ENCODE measurements around the gene INSC. TPM values are rescaled to one million over a fixed set of nuclear protein-coding genes. Genes with fewer than 3 reads are reported as not detected.

INSC gene
- total RNA-seq, 1 experiment from 2014 or later, result not detected

GRCh38 chr11:15189641-15190365, 75.1 kb downstream of the INSC start:
- no peaks in the 10 kb centered on the region for H3K9me3 Mint-ChIP-seq (ENCODE audit: unreplicated experiment)
- intact Hi-C loops (cut with micrococcal nuclease; ENCODE audit: unreplicated experiment), result no loop called here
- H3K4me1 ChIP-seq, result no peaks in the 10 kb centered on the region
- no peaks in the 10 kb centered on the region for H3K36me3 ChIP-seq (ENCODE audit: control insufficient read depth, insufficient read depth, low read length)
- no peak overlapping the region for H3K4me3 ChIP-seq (ENCODE audit: low read depth, low read length)
- no peak overlapping the region for H3K27ac Mint-ChIP-seq (ENCODE audit: unreplicated experiment)
- CTCF ChIA-PET, result no interaction called here
- no peaks in the 10 kb centered on the region for H3K4me1 Mint-ChIP-seq (ENCODE audit: low read depth, unreplicated experiment)
- no peaks in the 10 kb centered on the region for H3K36me3 Mint-ChIP-seq (ENCODE audit: insufficient read depth, unreplicated experiment)
- BruUV-seq (replicated peaks), result no TSS peak
- no peak for TF ChIP-seq CTCF (IDR thresholded peaks at IDR 0.05; ENCODE audit: insufficient read depth in 1 of 2, low read depth in 1 of 2, low read length in 1 of 2, severe bottlenecking in 1 of 2, unreplicated experiment in 1 of 2)
- POLR2A ChIA-PET, result no interaction called here
- H3K9me3 ChIP-seq, result no peaks in the 10 kb centered on the region
- peaks cover 12% of the 10 kb centered on the region for H3K27me3 Mint-ChIP-seq (ENCODE audit: insufficient read depth, unreplicated experiment)
- H3K4me3 Mint-ChIP-seq (ENCODE audit: unreplicated experiment), result no peak overlapping the region
- no peak for DNase-seq
- H3K27me3 ChIP-seq (replicated peaks; ENCODE audit: control insufficient read depth, insufficient read depth, low read length), result no peaks in the 10 kb centered on the region

DNA sequence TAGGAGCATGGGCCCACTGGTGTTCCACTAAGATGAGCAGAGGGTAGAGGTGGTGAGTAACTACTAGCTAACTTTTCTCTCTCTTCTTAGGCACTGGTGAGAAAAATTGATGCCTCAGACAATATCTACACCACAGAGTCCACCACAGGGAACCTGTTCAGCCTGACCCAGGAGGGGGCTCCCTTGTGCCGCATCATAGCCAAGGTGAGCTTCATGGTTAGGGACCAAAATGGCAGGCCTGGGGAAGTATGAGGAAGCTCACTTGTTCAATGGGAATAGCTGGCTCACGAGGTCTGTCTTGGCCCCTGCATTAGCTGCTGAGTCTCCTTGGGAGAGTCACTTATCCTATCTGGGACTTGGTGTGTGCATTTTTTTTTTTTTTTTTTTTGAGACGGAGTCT, 75.9 kb downstream of the INSC start:
- no peak for TF ChIP-seq CTCF (IDR thresholded peaks at IDR 0.05; ENCODE audit: insufficient read depth in 1 of 2, low read depth in 1 of 2, low read length in 1 of 2, severe bottlenecking in 1 of 2, unreplicated experiment in 1 of 2)
- Histone ChIP-seq H3K4me3 (ENCODE audit: low read depth, low read length) (no peak overlapping the region), H3K4me1 (peaks cover 6% of the 10 kb centered on the region), H3K27me3 (replicated peaks; ENCODE audit: control insufficient read depth, insufficient read depth, low read length) (no peaks in the 10 kb centered on the region), H3K9me3 (no peaks in the 10 kb centered on the region), H3K36me3 (ENCODE audit: control insufficient read depth, insufficient read depth, low read length) (no peaks in the 10 kb centered on the region)
- Mint-ChIP-seq H3K4me3 (ENCODE audit: unreplicated experiment) (no peak overlapping the region), H3K27me3 (ENCODE audit: insufficient read depth, unreplicated experiment) (peaks cover 12% of the 10 kb centered on the region), H3K27ac (ENCODE audit: unreplicated experiment) (no peak overlapping the region), H3K4me1 (ENCODE audit: low read depth, unreplicated experiment) (peaks cover under 1% of the 10 kb centered on the region), H3K9me3 (ENCODE audit: unreplicated experiment) (no peaks in the 10 kb centered on the region), H3K36me3 (ENCODE audit: insufficient read depth, unreplicated experiment) (no peaks in the 10 kb centered on the region)
- BruUV-seq (replicated peaks), result no TSS peak
- no peak for DNase-seq
- intact Hi-C loops (cut with micrococcal nuclease; ENCODE audit: unreplicated experiment), result no loop called here
- POLR2A ChIA-PET, result no interaction called here
- CTCF ChIA-PET, result interaction anchor here (0.7 kb wide), 1 partner anchor 14 kb away, joined by 6 read pairs; no protein-coding TSS in a partner anchor

- TF ChIP-seq CTCF (IDR thresholded peaks at IDR 0.05; ENCODE audit: insufficient read depth in 1 of 2, low read depth in 1 of 2, low read length in 1 of 2, severe bottlenecking in 1 of 2, unreplicated experiment in 1 of 2), result peak in 1 of 2 experiments; percentile 2
- Histone ChIP-seq H3K36me3 (ENCODE audit: control insufficient read depth, insufficient read depth, low read length) (no peaks in the 10 kb centered on the region), H3K9me3 (no peaks in the 10 kb centered on the region), H3K4me3 (ENCODE audit: low read depth, low read length) (no peak overlapping the region), H3K4me1 (peaks cover 12% of the 10 kb centered on the region), H3K27me3 (replicated peaks; ENCODE audit: control insufficient read depth, insufficient read depth, low read length) (no peaks in the 10 kb centered on the region)
- DNase-seq, result no peak
- peaks cover 7% of the 10 kb centered on the region for H3K4me1 Mint-ChIP-seq (ENCODE audit: low read depth, unreplicated experiment)
- H3K27me3 Mint-ChIP-seq (ENCODE audit: insufficient read depth, unreplicated experiment), result peaks cover 3% of the 10 kb centered on the region
- intact Hi-C loops (cut with micrococcal nuclease; ENCODE audit: unreplicated experiment), result no loop called here
- CTCF ChIA-PET, result no interaction called here
- no peak overlapping the region for H3K4me3 Mint-ChIP-seq (ENCODE audit: unreplicated experiment)
- no TSS peak for BruUV-seq (replicated peaks)
- no peaks in the 10 kb centered on the region for H3K9me3 Mint-ChIP-seq (ENCODE audit: unreplicated experiment)
- H3K36me3 Mint-ChIP-seq (ENCODE audit: insufficient read depth, unreplicated experiment), result no peaks in the 10 kb centered on the region
- no peak overlapping the region for H3K27ac Mint-ChIP-seq (ENCODE audit: unreplicated experiment)
- POLR2A ChIA-PET, result no interaction called here
Measured at GRCh38 chr11:15192005-15192556, 77.4 kb downstream of the INSC start.
